GM10847 (cell line): ENCODE measurements around the gene CACNB3.

Experiments
- POLR2A ChIP-seq: IDR thresholded peaks from 2 replicates; pipeline ENCODE4 v1.6.1; 2011; ENCODE audit not compliant: insufficient read length; ENCODE audit errors: extremely low read depth

The CACNB3 gene

GRCh38 chr12:48817873-48818830, at the start of gene CACNB3:
CACNB3 (plus strand) TSS chr12:48818496; CDS start chr12:48818930, 434 bp downstream.
- TF ChIP-seq POLR2A: peak; percentile 22

- no peak for TF ChIP-seq POLR2A
These were observed 49.6 kb upstream of the CACNB3 start for GRCh38 chr12:48768736-48769135.

- no peak for TF ChIP-seq POLR2A
These were observed 47.5 kb upstream of the CACNB3 start for GRCh38 chr12:48770756-48771155.

GRCh38 chr12:48771588-48772112, 46.6 kb upstream of the CACNB3 start:
- no peak for TF ChIP-seq POLR2A

GRCh38 chr12:48773686-48774085, 44.6 kb upstream of the CACNB3 start:
- no peak for TF ChIP-seq POLR2A

- no peak for TF ChIP-seq POLR2A
These were observed 43.8 kb upstream of the CACNB3 start for GRCh38 chr12:48774516-48774915.

- no peak for TF ChIP-seq POLR2A
These were observed 43.0 kb upstream of the CACNB3 start for GRCh38 chr12:48775299-48775698.

GRCh38 chr12:48775991-48776649, 42.2 kb upstream of the CACNB3 start:
- TF ChIP-seq POLR2A: no peak

- TF ChIP-seq POLR2A: no peak
These were observed 41.3 kb upstream of the CACNB3 start for GRCh38 chr12:48776956-48777355.

GRCh38 chr12:48777501-48778400, 40.5 kb upstream of the CACNB3 start:
- TF ChIP-seq POLR2A: no peak

GRCh38 chr12:48779869-48780268, 38.4 kb upstream of the CACNB3 start:
- no peak for TF ChIP-seq POLR2A

GRCh38 chr12:48780381-48781025, 37.8 kb upstream of the CACNB3 start:
- no peak for TF ChIP-seq POLR2A

GRCh38 chr12:48781750-48782456, 36.4 kb upstream of the CACNB3 start:
- no peak for TF ChIP-seq POLR2A
